SK-N-MC (cell line): Measurements from ENCODE around the gene CXorf66.

Experiments
- DNase-seq: peaks from one replicate; pipeline ENCODE4 v3.0.0-alpha.2; 2011; ENCODE audit warnings: low read depth, low spot score
- H3K27ac ChIP-seq: fragments of 200-600 bp; sonication (generic); 2 replicates; pipeline ENCODE4 v1.5.1; 2016; ENCODE audit warnings: mixed run types
- H3K36me3 ChIP-seq: fragments of 200-600 bp; sonication (generic); 2 replicates; pipeline ENCODE4 v1.6.1; 2017; ENCODE audit warnings: antibody characterized with exemption, low read length, mixed read lengths; ENCODE audit not compliant: insufficient read depth
- H3K4me3 ChIP-seq: fragments of 200-600 bp; sonication (generic); 2 replicates; pipeline ENCODE4 v1.5.1; 2016
- H3K9ac ChIP-seq: fragments of 200-600 bp; sonication (generic); 2 replicates; pipeline ENCODE4 v1.8.0; 2017; ENCODE audit warnings: mixed run types, mixed read lengths; ENCODE audit not compliant: insufficient read length
- H3K9me3 ChIP-seq: fragments of 200-600 bp; sonication (generic); 2 replicates; pipeline ENCODE4 v1.6.1; 2017; ENCODE audit warnings: low read depth, mild to moderate bottlenecking, antibody characterized with exemption, low read length, moderate library complexity, mixed read lengths
- EZH2 ChIP-seq: fragments of 200-600 bp; sonication (generic); IDR thresholded peaks from one replicate; pipeline ENCODE4 v1.6.1; 2017; ENCODE audit warnings: antibody characterized with exemption
- FOXP2 ChIP-seq: optimal IDR thresholded peaks from 2 replicates; pipeline ENCODE3; 2011; ENCODE audit warnings: mild to moderate bottlenecking, moderate library complexity; ENCODE audit not compliant: insufficient read depth; ENCODE audit errors: extremely low read length, control extremely low read depth
- POLR2AphosphoS5 ChIP-seq: IDR thresholded peaks from 2 replicates; pipeline ENCODE4 v1.6.1; 2012; ENCODE audit warnings: mild to moderate bottlenecking, low read depth, low read length, borderline replicate concordance

The CXorf66 gene

GRCh38 chrX:139949703-139950102, 15.6 kb downstream of the CXorf66 start:
- TF ChIP-seq FOXP2, result no peak
- TF ChIP-seq POLR2AphosphoS5, result no peak
- TF ChIP-seq EZH2, result no peak
- Histone ChIP-seq H3K36me3 (no peaks in the 10 kb centered on the region), H3K27ac (no peak overlapping the region), H3K9me3 (no peaks in the 10 kb centered on the region), H3K4me3 (no peak overlapping the region), H3K9ac (no peak overlapping the region)
- no peak for DNase-seq

- no peak overlapping the region for H3K27ac ChIP-seq
- H3K4me3 ChIP-seq, result no peak overlapping the region
- no peak for DNase-seq
- no peak for TF ChIP-seq POLR2AphosphoS5
- TF ChIP-seq EZH2, result no peak
- H3K9me3 ChIP-seq, result no peaks in the 10 kb centered on the region
- H3K9ac ChIP-seq, result no peak overlapping the region
- H3K36me3 ChIP-seq, result no peaks in the 10 kb centered on the region
Observed at GRCh38 chrX:139945075-139945474, 20.2 kb downstream of the CXorf66 start.

- DNase-seq, result no peak
- Histone ChIP-seq H3K27ac (no peak overlapping the region), H3K9me3 (no peaks in the 10 kb centered on the region), H3K36me3 (no peaks in the 10 kb centered on the region), H3K9ac (no peak overlapping the region), H3K4me3 (no peak overlapping the region)
- no peak for TF ChIP-seq FOXP2
- TF ChIP-seq POLR2AphosphoS5, result no peak
- TF ChIP-seq EZH2, result no peak
Observed at GRCh38 chrX:139936259-139936658, 29.1 kb downstream of the CXorf66 start.

GRCh38 chrX:139933904-139934303, 31.4 kb downstream of the CXorf66 start:
- TF ChIP-seq POLR2AphosphoS5, result no peak
- TF ChIP-seq FOXP2, result no peak
- no peak for TF ChIP-seq EZH2
- Histone ChIP-seq H3K27ac (peak overlapping the region; percentile 96), H3K9ac (peak overlapping the region; percentile 85), H3K4me3 (peak overlapping the region; percentile 81), H3K9me3 (no peaks in the 10 kb centered on the region), H3K36me3 (no peaks in the 10 kb centered on the region)
- no peak for DNase-seq

GRCh38 chrX:139932901-139933796, 32.2 kb downstream of the CXorf66 start, which contains the start of gene ATP11C:
Gene ATP11C, minus strand, starts transcription at chrX:139933053. Its CDS starts 1,011 bp downstream, at chrX:139932042.
- no peaks in the 10 kb centered on the region for H3K9me3 ChIP-seq
- TF ChIP-seq POLR2AphosphoS5 (peak; percentile 87), FOXP2 (no peak)
- peak; percentile 47 for DNase-seq

GRCh38 chrX:139932073-139932900, 33.0 kb downstream of the CXorf66 start:
- DNase-seq, result no peak
- H3K27ac ChIP-seq, result peak overlapping the region; percentile 42; the same call in 1 of the 2 replicates
- TF ChIP-seq EZH2, result no peak
- TF ChIP-seq FOXP2, result no peak
- no peak for TF ChIP-seq POLR2AphosphoS5
- H3K4me3 ChIP-seq, result peak overlapping the region; percentile 81
- H3K9me3 ChIP-seq, result no peaks in the 10 kb centered on the region
- peak overlapping the region; percentile 79 for H3K9ac ChIP-seq
- no peaks in the 10 kb centered on the region for H3K36me3 ChIP-seq

More at GRCh38 chrX:139932901-139933796, 32.2 kb downstream of the CXorf66 start, which contains the start of gene ATP11C:
- Histone ChIP-seq H3K27ac (peak within 1 kb of the TSS; percentile 96), H3K4me3 (peak within 1 kb of the TSS; percentile 81), H3K36me3 (no peaks in the 10 kb centered on the region), H3K9ac (peak within 1 kb of the TSS; percentile 85)

- H3K36me3 ChIP-seq, result no peaks in the 10 kb centered on the region
- peak overlapping the region; percentile 79 for H3K9ac ChIP-seq
- H3K27ac ChIP-seq, result no peak overlapping the region
- H3K4me3 ChIP-seq, result peak overlapping the region; percentile 81
- no peak for TF ChIP-seq POLR2AphosphoS5
- TF ChIP-seq EZH2, result no peak
- TF ChIP-seq FOXP2, result no peak
- no peaks in the 10 kb centered on the region for H3K9me3 ChIP-seq
- no peak for DNase-seq
Observed at GRCh38 chrX:139931646-139932072, 33.7 kb downstream of the CXorf66 start.
